Stomach (tissue), 4 donors: Measurements from ENCODE around the gene TTF2.

Experiments used
- CTCF ChIP-seq, 7 experiments: fragments of 450-650 bp in 4 of 7; fragments of 200-600 bp in 3 of 7; sonication (generic) in 3 of 7; IDR thresholded peaks; one replicate each; pipeline ENCODE4 v1.5.1; 2016 to 2019; ENCODE audit warnings: antibody characterized with exemption in 7 of 7, control low read depth in 2 of 7, mild to moderate bottlenecking in 1 of 7
- POLR2A ChIP-seq, 4 donors: fragments of 450-650 bp; IDR thresholded peaks; one replicate each; pipeline ENCODE4 v1.6.1; 2016; ENCODE audit warnings: antibody characterized with exemption in 4 of 4, control low read depth in 2 of 4, mild to moderate bottlenecking in 1 of 4, moderate library complexity in 1 of 4
- POLR2AphosphoS5 ChIP-seq, 3 donors: sonication (generic); formaldehyde crosslinking; IDR thresholded peaks; one replicate each; pipeline ENCODE4 v1.6.1; 2016; ENCODE audit warnings: antibody characterized with exemption in 3 of 3

GRCh38 chr1:117120774-117121588, 60.9 kb downstream of the TTF2 start:
- no peak for TF ChIP-seq CTCF (IDR thresholded peaks at IDR 0.05)
- TF ChIP-seq POLR2A (IDR thresholded peaks at IDR 0.05) = no peak
- TF ChIP-seq POLR2AphosphoS5 (IDR thresholded peaks at IDR 0.05) = no peak
